ENCODE data around the gene MUS81.

Gene MUS81

DNA sequence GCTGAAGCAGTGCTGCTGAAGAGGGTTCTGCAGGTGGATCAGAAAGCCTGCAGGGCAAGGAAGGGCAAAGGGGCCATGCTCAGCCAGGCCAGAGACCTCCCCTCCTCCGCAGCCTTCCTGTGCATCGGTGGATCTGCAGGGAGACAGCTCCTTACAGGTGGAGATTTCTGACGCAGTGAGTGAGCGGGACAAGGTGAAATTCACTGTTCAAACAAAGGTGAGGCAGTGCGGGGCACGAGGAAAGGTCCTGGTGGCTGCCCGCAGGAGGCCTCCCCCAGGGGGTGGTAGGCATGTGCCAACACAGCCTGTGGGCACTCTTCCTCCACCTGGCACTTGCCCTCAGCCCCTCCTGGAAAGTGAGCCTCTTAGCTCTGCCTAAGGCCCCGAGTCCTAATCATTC, 10.9 kb upstream of the MUS81 start:
- no peak for DNase-seq

GRCh38 chr11:65849771-65850216, 10.4 kb upstream of the MUS81 start:
- DNase-seq = no peak

DNA sequence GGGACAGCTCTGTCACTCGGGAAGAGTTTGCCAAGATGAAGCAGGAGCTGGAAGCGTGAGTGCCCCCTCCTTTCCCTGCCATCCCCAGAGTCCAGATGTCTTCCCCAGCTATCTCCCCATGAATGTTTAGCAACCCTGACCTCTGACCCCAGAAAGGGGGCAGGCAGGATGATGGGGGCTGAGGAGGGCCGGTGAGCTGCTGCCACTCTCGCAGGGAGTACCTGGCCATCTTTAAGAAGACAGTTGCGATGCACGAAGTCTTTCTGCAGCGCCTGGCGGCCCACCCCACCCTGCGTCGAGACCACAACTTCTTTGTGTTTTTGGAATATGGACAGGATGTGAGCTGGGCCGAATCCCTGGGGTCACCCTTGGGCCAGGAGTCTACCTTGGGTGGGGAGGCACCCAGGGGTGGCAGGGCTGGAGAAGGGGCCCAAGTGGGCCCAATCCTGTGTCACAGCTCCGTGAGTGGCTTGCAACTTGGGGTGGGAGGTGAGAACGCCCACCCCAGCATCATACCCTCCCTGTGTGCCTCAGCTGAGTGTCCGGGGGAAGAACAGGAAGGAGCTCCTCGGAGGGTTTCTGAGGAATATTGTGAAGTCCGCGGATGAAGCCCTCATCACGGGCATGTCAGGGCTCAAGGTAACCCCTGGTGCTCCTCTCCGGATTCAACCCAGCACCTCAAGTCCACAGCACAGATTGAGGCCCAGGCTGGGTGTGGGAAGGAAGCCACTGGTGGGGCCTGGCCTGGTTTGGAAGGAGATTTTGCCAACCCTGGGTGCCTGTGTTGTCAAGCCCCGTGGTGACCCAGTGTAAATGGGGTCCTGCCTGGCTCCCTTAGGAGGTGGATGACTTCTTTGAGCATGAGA, 9.8 kb upstream of the MUS81 start:
- no peak for DNase-seq

DNA sequence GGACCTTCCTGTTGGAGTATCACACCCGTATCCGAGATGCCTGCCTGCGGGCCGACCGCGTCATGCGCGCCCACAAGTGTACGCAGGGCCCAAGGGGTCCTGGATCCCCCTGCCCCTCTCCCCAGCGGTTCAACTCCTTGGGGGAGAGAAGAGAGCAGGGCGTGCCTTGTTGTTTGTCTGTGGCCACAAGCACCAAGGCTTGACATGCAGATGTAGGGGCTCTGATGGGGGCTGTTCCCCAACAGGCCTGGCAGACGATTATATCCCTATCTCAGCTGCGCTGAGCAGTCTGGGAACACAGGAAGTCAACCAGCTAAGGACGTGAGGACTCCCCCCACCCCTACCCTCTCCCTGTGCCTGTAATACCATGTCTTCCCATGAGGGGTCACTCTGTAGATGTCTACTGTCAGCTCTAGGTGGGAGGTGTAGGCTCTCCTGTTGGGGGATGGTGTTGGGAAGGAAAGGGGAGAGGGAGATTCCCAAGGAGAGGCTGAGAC, 9.1 kb upstream of the MUS81 start:
- DNase-seq = no peak

DNA sequence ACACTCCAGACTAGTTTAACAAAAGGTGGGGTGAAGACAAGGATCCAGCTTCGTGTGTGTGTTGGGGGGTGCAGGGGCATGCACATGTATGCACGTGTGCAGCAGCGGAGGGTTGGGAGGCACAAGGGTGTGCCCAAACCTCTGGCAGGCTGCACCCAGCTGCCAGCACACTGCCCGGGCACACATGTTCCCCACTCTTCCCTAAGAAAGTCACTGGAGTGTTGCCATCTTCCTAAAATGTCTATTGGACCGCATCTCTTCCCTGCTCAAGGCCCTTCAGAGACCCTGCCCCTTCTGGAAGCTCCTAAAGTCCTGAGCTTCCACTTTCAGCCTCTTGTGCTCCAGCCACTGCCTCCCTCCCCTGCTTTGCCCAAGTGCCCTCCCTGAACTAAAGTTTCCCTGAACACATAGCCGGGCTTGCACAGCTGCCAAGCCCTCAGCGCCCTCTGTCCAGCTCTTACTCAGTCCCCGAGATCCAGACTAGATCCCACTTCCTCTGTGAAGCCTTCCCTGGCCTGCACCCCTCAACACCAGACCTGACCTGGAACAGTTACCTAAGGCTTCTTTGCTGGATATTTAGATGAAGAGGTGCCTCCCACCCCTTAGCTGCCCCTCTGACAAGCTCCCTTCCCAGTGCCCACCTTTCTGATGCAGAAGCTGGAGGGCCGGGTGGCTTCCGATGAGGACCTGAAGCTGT, 8.3 kb upstream of the MUS81 start:
- DNase-seq = no peak

GRCh38 chr11:65852508-65853245, 7.6 kb upstream of the MUS81 start:
- DNase-seq = no peak

- no peak for DNase-seq
Observed at GRCh38 chr11:65853246-65853979, 6.8 kb upstream of the MUS81 start.

- no peak for DNase-seq
Observed at GRCh38 chr11:65854161-65854592, 6.1 kb upstream of the MUS81 start.

GRCh38 chr11:65854852-65855837, 5.1 kb upstream of the MUS81 start:
- no peak for DNase-seq

- DNase-seq = no peak
Observed at GRCh38 chr11:65855927-65856363, 4.3 kb upstream of the MUS81 start.

DNA sequence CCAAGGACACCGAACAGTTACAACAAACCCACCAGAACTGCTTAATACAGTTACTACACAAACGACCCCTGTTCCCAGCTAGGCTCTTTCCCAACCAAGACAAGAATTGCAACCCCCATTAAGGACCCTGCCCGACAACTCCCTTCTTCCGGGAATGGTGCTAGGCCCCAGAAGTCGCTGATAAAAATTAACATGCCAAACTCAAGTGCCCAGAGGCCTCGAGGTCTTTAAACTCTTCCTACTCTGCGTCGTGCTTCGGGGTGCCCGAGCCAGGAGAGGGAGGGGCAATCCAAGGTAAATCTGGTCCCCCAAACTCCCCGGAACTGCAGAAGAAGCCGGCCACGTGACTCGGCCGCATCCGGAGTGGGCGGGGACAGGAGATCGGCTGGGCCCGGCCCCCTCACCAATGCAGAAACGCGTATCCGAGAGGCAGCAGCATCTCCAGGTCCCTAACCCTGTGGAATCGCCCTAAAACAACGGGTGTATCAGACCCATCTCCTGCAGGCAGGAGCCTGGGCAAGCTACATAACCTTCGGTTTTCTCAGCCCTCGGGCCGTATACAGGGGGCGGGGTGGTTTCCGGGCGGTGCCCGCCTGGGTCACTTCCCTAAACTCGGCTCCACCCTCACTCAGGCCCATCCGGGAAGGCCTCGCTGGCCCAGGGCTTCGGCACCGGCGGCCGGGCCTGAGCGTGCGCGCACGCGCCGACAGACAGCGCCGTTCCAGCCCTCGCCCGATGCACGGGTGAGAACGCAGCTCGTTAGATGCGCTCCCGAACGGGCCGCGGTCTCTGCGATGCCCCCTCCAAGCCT, 3.3 kb upstream of the MUS81 start:
- DNase-seq = peak; percentile 55

GRCh38 chr11:65857500-65857852, 2.8 kb upstream of the MUS81 start:
- no peak for DNase-seq

- DNase-seq = peak; percentile 99
Observed at GRCh38 chr11:65857853-65858680, 2.2 kb upstream of the MUS81 start, which contains the start of gene CFL1. CFL1 (minus strand) TSS chr11:65858180; CDS start chr11:65858099, 81 bp downstream.

GRCh38 chr11:65858681-65859087, 1.5 kb upstream of the MUS81 start:
- no peak for DNase-seq

DNA sequence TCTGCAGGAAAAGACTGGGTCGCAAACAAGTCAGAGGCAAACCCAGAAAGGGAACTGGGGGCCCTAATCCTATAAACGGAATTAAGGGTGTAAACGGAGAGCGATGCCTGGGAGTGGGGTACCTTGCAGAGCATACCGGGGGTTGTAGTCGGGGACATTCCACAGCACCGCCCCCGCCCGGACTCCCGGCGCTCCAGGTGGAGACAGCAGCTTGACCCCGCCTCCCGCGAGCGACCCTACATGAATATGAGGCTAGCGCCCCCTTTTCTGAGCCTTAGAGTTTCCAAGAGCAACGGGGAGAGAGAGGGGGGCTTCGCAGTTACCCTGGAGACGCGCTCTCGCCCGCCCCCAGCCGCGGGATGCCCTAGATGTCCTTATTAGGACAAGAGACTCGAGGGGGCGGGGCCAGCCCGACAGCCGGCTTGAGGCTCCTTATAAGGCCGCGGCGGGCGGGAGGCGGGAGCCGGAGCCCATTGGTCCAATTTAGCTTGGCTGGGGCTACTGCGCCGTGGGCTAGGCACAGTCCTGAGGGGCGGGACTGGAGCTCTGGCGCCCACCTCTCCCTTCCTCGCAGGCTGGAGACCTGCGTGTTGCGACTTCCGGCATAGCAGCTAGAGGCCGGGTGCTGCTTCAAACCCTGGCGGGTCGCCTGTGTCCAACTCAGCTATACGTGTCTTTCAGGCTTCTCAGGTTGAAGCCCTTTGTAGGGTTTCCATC, 980 bp upstream of the MUS81 start:
- DNase-seq = peak; percentile 100

- DNase-seq = no peak
Observed at GRCh38 chr11:65859812-65860277, 388 bp upstream of the MUS81 start.

- DNase-seq = no peak
Observed at GRCh38 chr11:65861165-65861505, 902 bp downstream of the MUS81 start.

- DNase-seq = no peak
Observed at GRCh38 chr11:65861533-65862183, 1.4 kb downstream of the MUS81 start.

Data from fibroblast of skin of right biceps (primary cell).